Body of pancreas (tissue), 4 donors: ENCODE data around the gene IFFO2. TPM values are rescaled to one million over a fixed set of nuclear protein-coding genes. Genes with fewer than 3 reads are reported as not detected.
A peak's percentile ranks its signal among the peaks of the same experiment; 100 is the strongest.

Source experiments
- ATAC-seq: fragments of 150-250 bp; one replicate; pipeline ENCODE4 v1.9.1; 2016
- DNase-seq, 4 donors: peaks; one replicate each; pipeline ENCODE4 v3.0.0-alpha.2; 2019
- H3K27ac ChIP-seq, 4 donors: fragments of 200-600 bp; sonication (generic); 1 replicate in 3 of 4; 2 replicates in 1 of 4; pipeline versions ENCODE4 v1.5.1 to v1.6.1; 2016 to 2019; ENCODE audit warnings: mild to moderate bottlenecking in 1 of 4, mixed read lengths in 1 of 4, moderate library complexity in 1 of 4
- H3K27me3 ChIP-seq, 2 donors: fragments of 200-600 bp; sonication (generic); one replicate each; pipeline ENCODE4 v1.6.0; 2016; ENCODE audit warnings: mild to moderate bottlenecking in 1 of 2
- H3K36me3 ChIP-seq, 2 donors: fragments of 200-600 bp; sonication (generic); replicated peaks in 1 of 2; 2 replicates each; pipeline ENCODE4 v1.5.1; 2016; ENCODE audit warnings: low read depth in 2 of 2; ENCODE audit not compliant: insufficient read depth in 1 of 2
- H3K4me1 ChIP-seq: fragments of 200-600 bp; sonication (generic); one replicate; pipeline ENCODE4 v1.6.0; 2016
- H3K4me3 ChIP-seq, 2 donors: fragments of 200-600 bp; sonication (generic); 1 replicate in 1 of 2; 2 replicates in 1 of 2; pipeline ENCODE4 v1.5.1; 2016 to 2019
- H3K9me3 ChIP-seq, 3 donors: fragments of 200-600 bp; sonication (generic); 1 replicate in 2 of 3; 2 replicates in 1 of 3; pipeline ENCODE4 v1.5.1; 2016
- POLR2A ChIP-seq, 3 donors: fragments of 450-650 bp; IDR thresholded peaks; one replicate each; pipeline ENCODE4 v1.6.1; 2016; ENCODE audit warnings: antibody characterized with exemption in 3 of 3, mild to moderate bottlenecking in 2 of 3
- WGBS, 2 donors: methylation state at CpG; one replicate each; pipeline ENCODE4 v1.1.5; 2017; 5-methylcytosine and 5-hydroxymethylcytosine counted together
- intact Hi-C: fragments of 100-400 bp; cut with DNase I; formaldehyde crosslinking; loops from one replicate; pipeline ENCODE4 v1.15.1; 2023
- total RNA-seq, 2 donors: library from RNA; depleted of rRNA; stranded (reverse); fragments of >200 nt; gene quantifications; one replicate each; pipeline ENCODE4 v1.1.0, GENCODE V29; 2016
- TF ChIP-seq, protein P1 (sequence below), 7 experiments: fragments of 450-650 bp in 4 of 7; fragments of 200-600 bp in 3 of 7; sonication (generic) in 3 of 7; IDR thresholded peaks; one replicate each; pipeline ENCODE4 v1.5.1; 2016 to 2019; ENCODE audit warnings: antibody characterized with exemption in 7 of 7

Gene IFFO2
- total RNA-seq, 2 donors from 2014 or later, result 23.1 to 219 TPM

DNA sequence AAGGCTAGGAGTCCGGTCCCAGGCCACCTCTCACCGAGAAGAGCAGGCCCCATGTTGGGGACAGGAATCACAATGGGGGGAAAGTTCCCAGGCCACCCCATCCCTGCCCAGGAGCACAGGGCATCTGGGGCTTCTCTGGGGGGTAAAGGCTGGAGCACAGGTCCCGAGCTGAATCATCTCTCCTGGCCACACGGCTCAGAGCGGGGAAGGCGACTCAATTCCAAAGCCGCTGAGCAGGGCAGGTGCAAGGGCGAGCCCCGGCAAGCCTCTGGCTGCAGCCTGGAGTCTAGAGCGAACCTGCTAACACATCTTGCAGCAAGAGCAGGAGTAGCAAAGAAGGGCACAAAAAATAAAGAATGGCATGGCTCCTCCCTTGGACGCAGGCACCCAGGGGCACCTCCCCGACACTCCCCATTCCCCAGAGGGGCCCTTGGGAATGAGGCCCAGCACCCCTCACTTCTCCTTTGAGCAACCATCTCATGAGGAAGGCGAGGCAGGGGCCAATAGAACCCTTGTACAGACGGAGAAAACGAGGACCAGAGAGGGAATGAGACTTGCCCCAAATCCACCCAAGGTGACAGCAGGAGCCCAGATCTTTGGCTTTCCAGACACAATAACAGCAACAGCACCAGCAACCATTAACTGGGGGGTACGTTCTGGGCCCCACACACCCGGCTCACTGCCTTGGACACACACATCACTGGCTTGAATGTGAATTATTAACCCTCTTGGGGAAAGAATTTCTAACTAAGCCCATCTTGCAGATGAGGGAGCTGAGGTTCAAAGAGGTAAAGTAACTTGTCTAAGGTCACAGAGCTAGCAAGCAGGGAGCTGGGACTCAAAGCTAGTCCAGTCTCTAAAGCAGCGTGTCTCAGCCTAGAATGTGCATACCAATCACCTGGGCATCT is 33.4 kb downstream of the IFFO2 start:
- no peak for TF ChIP-seq POLR2A (IDR thresholded peaks at IDR 0.05)
- TF ChIP-seq, protein P1, sequence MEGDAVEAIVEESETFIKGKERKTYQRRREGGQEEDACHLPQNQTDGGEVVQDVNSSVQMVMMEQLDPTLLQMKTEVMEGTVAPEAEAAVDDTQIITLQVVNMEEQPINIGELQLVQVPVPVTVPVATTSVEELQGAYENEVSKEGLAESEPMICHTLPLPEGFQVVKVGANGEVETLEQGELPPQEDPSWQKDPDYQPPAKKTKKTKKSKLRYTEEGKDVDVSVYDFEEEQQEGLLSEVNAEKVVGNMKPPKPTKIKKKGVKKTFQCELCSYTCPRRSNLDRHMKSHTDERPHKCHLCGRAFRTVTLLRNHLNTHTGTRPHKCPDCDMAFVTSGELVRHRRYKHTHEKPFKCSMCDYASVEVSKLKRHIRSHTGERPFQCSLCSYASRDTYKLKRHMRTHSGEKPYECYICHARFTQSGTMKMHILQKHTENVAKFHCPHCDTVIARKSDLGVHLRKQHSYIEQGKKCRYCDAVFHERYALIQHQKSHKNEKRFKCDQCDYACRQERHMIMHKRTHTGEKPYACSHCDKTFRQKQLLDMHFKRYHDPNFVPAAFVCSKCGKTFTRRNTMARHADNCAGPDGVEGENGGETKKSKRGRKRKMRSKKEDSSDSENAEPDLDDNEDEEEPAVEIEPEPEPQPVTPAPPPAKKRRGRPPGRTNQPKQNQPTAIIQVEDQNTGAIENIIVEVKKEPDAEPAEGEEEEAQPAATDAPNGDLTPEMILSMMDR (IDR thresholded peaks at IDR 0.05), result no peak
- ATAC-seq, result no peak

GRCh38 chr1:18922319-18922726 is 34.2 kb downstream of the IFFO2 start:
- TF ChIP-seq POLR2A (IDR thresholded peaks at IDR 0.05), result peak in 2 of 3 donors; percentile 24 to 31
- TF ChIP-seq, protein P1 (IDR thresholded peaks at IDR 0.05), result peak in 1 of 7 experiments; percentile 21
- WGBS, 2 donors, result 13 to 29% methylated on average over 8 of the region's 8 CpGs
- H3K4me3 ChIP-seq, result no peak overlapping the region
- H3K9me3 ChIP-seq, result no peaks in the 10 kb centered on the region
- ATAC-seq (peak; percentile 76), DNase-seq (peak; percentile 60 to 81 (median 70))
- intact Hi-C loops, result no loop called here
- H3K4me1 ChIP-seq, result peaks cover 48% of the 10 kb centered on the region
- H3K36me3 ChIP-seq, result peaks cover 2 to 3% of the 10 kb centered on the region in 2 donors
- no peaks in the 10 kb centered on the region for H3K27me3 ChIP-seq
- peak overlapping the region; percentile 44 to 81 (median 76) for H3K27ac ChIP-seq

More for the DNA sequence above, 33.4 kb downstream of the IFFO2 start:
- H3K27ac ChIP-seq, result peak overlapping the region; percentile 44 to 81 (median 76)
- DNase-seq, result no peak
- H3K4me3 ChIP-seq, result no peak overlapping the region
- H3K4me1 ChIP-seq, result peaks cover 56% of the 10 kb centered on the region
- intact Hi-C loops, result no loop called here
- H3K9me3 ChIP-seq, result no peaks in the 10 kb centered on the region
- no peaks in the 10 kb centered on the region for H3K36me3 ChIP-seq
- no peaks in the 10 kb centered on the region for H3K27me3 ChIP-seq
- 60 to 67% methylated on average over 17 of the region's 18 CpGs for WGBS, 2 donors

DNA sequence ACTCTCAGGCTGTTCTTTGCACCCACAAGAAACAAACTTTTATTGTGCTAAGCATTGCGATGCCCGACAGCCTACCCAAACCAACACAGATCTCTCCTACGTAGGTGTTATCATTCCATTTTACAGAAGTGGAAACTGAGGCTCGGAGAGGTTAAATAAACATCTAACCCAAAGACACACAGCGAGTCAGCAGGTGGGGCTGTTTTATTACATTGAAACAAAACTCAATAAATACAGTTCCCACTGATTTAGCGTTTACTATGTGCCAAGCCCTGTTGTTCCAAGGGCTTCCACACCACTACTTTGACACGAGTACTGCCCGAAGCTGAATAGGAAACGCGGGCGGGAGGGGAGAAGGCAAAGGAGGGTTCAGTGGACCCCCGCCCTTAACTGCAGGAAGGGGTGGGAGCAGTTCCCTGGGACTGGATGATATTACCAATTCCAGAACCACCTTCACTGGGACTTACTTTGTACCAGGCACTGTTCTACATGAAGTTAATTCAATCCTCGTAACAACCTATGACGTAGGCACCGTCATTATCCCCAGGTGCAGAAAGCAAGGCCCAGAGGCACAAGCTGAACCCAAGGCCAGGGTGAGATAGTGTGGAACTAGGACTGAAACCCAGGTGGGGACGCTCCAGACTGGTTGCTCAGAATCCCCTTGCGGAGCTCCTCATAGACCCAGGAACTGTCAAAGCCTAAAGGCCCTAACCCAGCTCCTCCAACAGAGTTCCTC is 34.8 kb downstream of the IFFO2 start:
- Histone ChIP-seq H3K27ac (peak overlapping the region in 3 of 4 donors; percentile 70 to 81 (median 81)), H3K4me1 (peaks cover 42% of the 10 kb centered on the region), H3K4me3 (no peak overlapping the region), H3K9me3 (no peaks in the 10 kb centered on the region), H3K27me3 (no peaks in the 10 kb centered on the region), H3K36me3 (peaks cover 3 to 5% of the 10 kb centered on the region in 2 donors)
- intact Hi-C loops, result no loop called here
- TF ChIP-seq POLR2A (IDR thresholded peaks at IDR 0.05), result no peak
- TF ChIP-seq, protein P1 (IDR thresholded peaks at IDR 0.05), result peak in 2 of 7 experiments; percentile 10 to 17
- ATAC-seq, result no peak
- no peak for DNase-seq
- WGBS, 2 donors, result 72 to 75% methylated on average over 16 to 17 of the region's 17 CpGs

DNA sequence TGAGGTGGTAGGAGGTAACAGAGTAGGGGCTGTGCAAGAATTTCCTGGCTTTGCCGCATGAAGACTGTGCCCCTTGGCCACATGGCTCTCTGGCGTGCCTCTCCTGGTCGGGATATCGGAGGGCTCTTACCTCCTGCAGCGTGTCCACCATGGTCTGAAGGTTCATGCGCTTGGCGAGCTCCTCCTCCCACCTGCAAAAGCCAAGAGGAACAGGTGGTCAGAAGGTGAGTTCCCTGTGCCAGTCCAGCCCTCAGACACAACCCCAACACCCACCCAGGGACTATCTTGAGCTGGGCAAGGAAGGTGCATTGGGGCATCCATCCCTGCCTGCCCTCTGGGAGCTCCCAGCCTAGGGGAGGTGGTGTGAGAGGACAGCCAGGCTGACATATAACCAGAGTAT is 35.5 kb downstream of the IFFO2 start:
- intact Hi-C loops, result no loop called here
- Histone ChIP-seq H3K9me3 (no peaks in the 10 kb centered on the region), H3K4me3 (no peak overlapping the region), H3K36me3 (peaks cover 3 to 10% of the 10 kb centered on the region in 2 donors), H3K4me1 (peaks cover 35% of the 10 kb centered on the region), H3K27me3 (no peaks in the 10 kb centered on the region), H3K27ac (no peak overlapping the region)
- DNase-seq (no peak), ATAC-seq (no peak)
- TF ChIP-seq, protein P1 (IDR thresholded peaks at IDR 0.05), result no peak
- no peak for TF ChIP-seq POLR2A (IDR thresholded peaks at IDR 0.05)
- 78 to 87% methylated on average over 7 of the region's 7 CpGs for WGBS, 2 donors
